Endothelial cell of umbilical vein (primary cell): Measurements from ENCODE around the gene HCN1.

Experiments
- CTCF ChIP-seq, 2 donors: IDR thresholded peaks; 1 replicate in 1 of 2; 2 replicates in 1 of 2; pipeline ENCODE4 v1.5.1; 2011; ENCODE audit warnings: low read length in 2 of 2, mild to moderate bottlenecking in 2 of 2, moderate library complexity in 2 of 2, control low read depth in 1 of 2, inconsistent platforms in 1 of 2, low read depth in 1 of 2; ENCODE audit not compliant: insufficient read depth in 1 of 2; ENCODE audit errors: extremely low read depth in 1 of 2
- EZH2 ChIP-seq: IDR thresholded peaks from 2 replicates; pipeline ENCODE4 v1.6.1; 2012; ENCODE audit warnings: borderline replicate concordance, low read depth, mild to moderate bottlenecking, moderate library complexity, low read length, inconsistent platforms; ENCODE audit not compliant: severe bottlenecking

GRCh38 chr5:45604092-45604491 is 92.1 kb downstream of the HCN1 start:
- TF ChIP-seq CTCF (IDR thresholded peaks at IDR 0.05; ENCODE audit: extremely low read depth in 1 of 2, insufficient read depth in 1 of 2, low read depth in 1 of 2, low read length in 2 of 2) (no peak), EZH2 (no peak)
